Pulmonary artery endothelial cell (primary cell): Measurements from ENCODE around the gene EBP. TPM values are rescaled to one million over a fixed set of nuclear protein-coding genes. Genes with fewer than 3 reads are reported as not detected.

Experiments
- DNase-seq: peaks from one replicate; pipeline ENCODE4 v3.0.0-alpha.2; 2011; ENCODE audit warnings: low read depth, low spot score
- total RNA-seq: library from RNA; depleted of rRNA; stranded (reverse); fragments of >200 nt; gene quantifications from 2 replicates; pipeline ENCODE4 v1.2.3, GENCODE V29; 2014

The EBP gene
- 137 and 142 TPM in 2 replicates for total RNA-seq

GRCh38 chrX:48521353-48522243, at the start of gene EBP:
Gene EBP, plus strand, starts transcription at chrX:48521808. Its CDS starts 1,964 bp downstream, at chrX:48523772.
- peak; percentile 32 for DNase-seq

GRCh38 chrX:48472225-48472624, 49.4 kb upstream of the EBP start:
- no peak for DNase-seq

- no peak for DNase-seq
Observed at GRCh38 chrX:48472851-48473703, 48.5 kb upstream of the EBP start.

DNA sequence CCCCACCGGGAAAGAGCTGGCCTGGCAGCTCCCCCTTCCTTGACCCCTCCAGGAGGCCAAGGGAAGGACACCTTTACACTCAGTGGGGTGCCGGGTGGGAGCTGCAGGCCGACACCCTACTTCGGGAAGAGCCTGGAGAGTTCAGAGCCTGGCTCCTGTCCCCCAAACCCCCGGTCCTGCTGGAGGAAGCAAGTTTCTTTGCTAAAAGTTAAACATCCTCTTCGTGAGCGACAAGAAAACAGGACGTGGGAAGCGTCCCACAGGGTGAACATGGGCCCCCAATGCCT, 48.0 kb upstream of the EBP start:
- no peak for DNase-seq

- DNase-seq: no peak
Observed at GRCh38 chrX:48474127-48474526, 47.5 kb upstream of the EBP start.

GRCh38 chrX:48474581-48474980, 47.0 kb upstream of the EBP start:
- DNase-seq: no peak

DNA sequence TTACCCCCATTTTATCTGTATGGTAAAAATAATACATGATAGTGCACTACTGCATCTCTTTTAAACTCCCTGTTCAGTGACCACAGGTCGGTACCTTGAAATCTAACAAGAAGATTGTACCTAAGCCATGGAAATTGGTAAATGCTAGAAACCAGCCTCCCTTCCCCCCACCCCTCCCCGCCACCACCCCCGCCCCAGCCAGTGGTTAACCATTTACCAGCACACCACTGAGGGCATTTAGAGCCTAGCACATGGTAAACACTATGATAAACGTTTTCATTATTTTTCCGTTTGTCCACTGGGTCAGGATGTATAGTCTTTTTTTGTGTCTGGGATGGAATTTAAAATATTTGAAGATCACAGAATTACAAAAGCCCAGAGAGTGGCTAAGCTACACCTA, 46.3 kb upstream of the EBP start:
- no peak for DNase-seq

- peak; percentile 76 for DNase-seq
Observed at GRCh38 chrX:48475774-48476577, 45.6 kb upstream of the EBP start, which contains the start of gene FTSJ1. Gene FTSJ1, plus strand, starts transcription at chrX:48476199. Its CDS starts 1,849 bp downstream, at chrX:48478048.

DNA sequence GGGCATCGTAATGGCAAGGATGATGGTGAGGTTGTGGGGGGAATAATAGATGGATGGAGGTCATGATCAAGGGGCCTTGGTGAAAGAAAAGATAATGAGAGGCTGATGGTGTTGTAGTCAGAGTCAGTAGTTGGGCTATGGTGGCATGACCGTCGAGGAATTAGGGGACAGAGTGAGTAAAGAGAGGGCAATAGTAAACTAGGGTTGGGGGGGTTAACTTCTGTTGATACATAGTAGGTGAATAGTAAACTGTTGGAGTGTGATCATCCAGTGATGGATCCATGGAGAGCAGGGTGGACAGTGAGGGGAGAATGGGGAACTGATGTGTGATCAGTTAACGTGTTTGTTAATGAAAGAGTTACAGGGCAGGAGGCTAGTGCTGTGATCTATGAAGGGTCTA, 44.7 kb upstream of the EBP start:
- no peak for DNase-seq

GRCh38 chrX:48477960-48478755, 43.5 kb upstream of the EBP start:
- DNase-seq: no peak

GRCh38 chrX:48478806-48479205, 42.8 kb upstream of the EBP start:
- no peak for DNase-seq

DNA sequence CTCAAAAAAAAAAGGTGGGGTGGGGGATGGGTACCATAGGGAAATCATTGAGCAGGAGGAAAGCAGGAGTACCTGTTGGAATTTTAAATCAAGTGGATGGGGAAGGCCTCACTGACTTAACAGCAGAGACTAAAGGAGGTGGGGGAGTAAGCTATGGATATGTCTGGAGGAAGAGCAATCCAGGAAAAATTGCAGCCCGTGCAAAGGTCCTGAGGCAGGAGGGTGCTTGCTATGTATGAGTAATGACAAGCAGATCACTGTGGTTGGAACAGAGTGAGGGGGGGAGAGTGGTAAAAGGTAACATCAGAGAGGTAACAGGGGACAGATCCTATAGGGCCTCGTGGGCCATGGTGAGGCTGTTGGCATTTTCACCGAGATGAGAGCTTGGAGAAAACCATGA, 41.5 kb upstream of the EBP start:
- DNase-seq: no peak

GRCh38 chrX:48480583-48480982, 41.0 kb upstream of the EBP start:
- no peak for DNase-seq

GRCh38 chrX:48482526-48482925, 39.1 kb upstream of the EBP start:
- no peak for DNase-seq

DNA sequence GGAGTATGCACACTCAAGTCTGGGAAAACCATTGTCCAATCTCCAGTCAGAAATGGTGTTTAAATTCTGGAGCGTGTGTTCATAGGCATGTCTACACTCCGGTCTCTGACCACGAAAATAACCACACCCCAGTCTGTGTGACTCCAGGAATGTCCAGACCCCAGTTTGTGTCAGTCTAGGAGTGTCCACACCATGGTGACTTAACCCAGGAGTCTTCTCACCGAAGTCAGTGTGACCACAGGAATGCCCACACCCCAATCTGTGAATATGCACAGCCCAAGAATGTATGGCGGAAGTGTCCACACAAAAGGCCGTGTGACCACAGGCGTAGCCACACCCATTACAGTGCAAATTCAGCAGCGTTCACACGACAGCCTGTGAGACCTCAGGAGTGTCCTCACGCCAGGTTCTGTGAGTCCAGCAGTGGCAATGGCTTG, 34.2 kb upstream of the EBP start:
- no peak for DNase-seq

- no peak for DNase-seq
Observed at GRCh38 chrX:48488034-48488433, 33.6 kb upstream of the EBP start.

GRCh38 chrX:48489296-48489695, 32.3 kb upstream of the EBP start:
- no peak for DNase-seq

DNA sequence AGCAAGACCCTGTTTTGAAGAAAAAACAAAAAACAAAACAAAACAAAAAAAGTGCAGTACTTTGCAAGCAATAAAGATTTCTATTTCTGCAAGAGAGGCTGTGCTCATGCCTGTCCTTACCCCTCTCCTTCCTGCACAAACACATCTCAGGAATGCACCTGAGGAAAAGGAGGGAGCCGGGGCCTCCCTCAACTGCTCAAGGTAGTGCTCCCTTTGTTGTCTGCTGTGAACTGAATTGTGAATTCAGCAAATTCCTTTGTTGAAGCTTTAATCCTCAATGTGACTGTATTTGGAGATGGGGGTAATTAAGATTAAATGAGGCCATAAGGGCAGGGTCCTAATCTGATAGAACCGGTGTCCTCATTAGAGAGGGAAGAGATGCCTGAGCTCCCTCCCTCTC, 31.7 kb upstream of the EBP start:
- DNase-seq: no peak

- DNase-seq: no peak
Observed at GRCh38 chrX:48490661-48491060, 30.9 kb upstream of the EBP start.

DNA sequence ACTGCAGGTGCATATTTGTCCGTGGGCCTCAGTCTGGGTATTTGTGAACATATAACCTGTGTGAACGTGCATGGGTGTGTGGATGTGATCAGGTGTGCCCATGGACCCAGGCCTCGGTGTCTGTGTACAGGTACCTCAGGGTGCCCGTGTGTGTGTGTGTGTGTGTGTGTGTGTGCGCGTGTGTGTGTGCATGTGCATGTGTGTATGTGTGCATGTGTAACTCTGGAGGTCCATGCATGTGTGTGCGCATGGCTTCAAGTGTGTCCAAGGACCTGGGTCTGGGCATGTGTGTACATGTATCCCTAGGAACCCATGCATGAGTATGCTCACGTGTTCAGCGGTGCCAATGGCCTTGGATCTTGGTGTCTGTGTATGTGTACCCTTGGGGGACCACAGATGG, 29.8 kb upstream of the EBP start:
- no peak for DNase-seq
